ELF-1 (cell line): ENCODE data around the gene TMEM190.
A peak's percentile ranks its signal among the peaks of the same experiment; 100 is the strongest.
"Not testable (repeated sequence)": the region's sequence is repeated elsewhere in the genome, so short reads cannot be mapped to it uniquely, and the experiment has no call there.

ENCODE experiments used
- DNase-seq: peaks from one replicate; pipeline ENCODE4 v3.0.0-alpha.2; 2016; ENCODE audit warnings: low read depth, low spot score

TMEM190 gene

GRCh38 chr19:55389386-55390317 lies 13.0 kb downstream of the TMEM190 start:
- no peak for DNase-seq

- peak; percentile 79 for DNase-seq
Measured at GRCh38 chr19:55390461-55390880, 13.8 kb downstream of the TMEM190 start.

GRCh38 chr19:55391191-55391670 lies 14.6 kb downstream of the TMEM190 start:
- DNase-seq = no peak

DNA sequence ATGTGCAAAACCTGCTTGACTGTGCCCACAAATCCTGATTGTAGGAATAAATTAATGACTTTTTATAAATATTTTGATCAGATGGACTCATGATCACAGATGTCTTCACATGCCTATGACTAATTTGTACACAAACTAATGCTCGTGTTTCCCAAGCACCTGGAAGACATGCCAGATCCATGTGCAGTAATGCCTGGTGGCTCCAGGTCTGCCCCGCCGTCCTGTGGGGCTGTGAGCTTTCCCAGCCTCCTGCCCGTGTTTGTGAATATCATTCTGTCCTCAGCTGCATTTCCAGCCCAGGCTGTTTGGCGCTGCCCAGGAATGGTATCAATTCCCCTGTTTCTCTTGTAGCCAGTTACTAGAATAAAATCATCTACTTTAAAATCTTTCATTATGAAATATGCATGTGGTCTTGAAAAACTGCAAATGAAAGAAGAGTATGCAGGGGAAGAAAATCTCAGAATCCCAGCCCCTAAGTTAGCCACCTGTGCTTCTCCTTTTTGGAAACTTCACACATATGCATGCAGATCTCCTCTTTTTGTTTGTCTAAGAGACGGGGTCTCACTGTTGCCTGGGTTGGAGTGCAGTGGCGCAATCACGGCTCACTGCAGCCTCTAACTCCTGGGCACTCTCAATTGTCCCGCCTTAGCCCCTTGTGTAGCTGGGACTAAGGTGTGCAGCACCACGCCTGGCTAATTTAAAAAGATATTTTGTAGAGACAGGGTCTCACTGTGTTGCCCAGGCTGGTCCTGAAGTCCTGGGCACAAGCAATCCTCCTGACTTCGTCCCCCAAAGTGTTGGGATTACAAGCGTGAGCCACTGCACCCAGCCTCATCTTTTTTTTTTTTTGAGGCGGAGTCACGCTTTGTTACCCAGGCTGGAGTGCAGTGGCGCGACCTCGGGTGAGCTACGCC lies 15.3 kb downstream of the TMEM190 start:
- peak; percentile 57 for DNase-seq

- DNase-seq = peak; percentile 59
Measured at GRCh38 chr19:55392820-55393761, 16.5 kb downstream of the TMEM190 start.

GRCh38 chr19:55398200-55398925 lies 21.7 kb downstream of the TMEM190 start:
- no peak for DNase-seq

GRCh38 chr19:55400281-55401087 lies 23.9 kb downstream of the TMEM190 start:
- DNase-seq = no peak

GRCh38 chr19:55401390-55401789 lies 24.8 kb downstream of the TMEM190 start:
- not testable (repeated sequence) for DNase-seq

DNA sequence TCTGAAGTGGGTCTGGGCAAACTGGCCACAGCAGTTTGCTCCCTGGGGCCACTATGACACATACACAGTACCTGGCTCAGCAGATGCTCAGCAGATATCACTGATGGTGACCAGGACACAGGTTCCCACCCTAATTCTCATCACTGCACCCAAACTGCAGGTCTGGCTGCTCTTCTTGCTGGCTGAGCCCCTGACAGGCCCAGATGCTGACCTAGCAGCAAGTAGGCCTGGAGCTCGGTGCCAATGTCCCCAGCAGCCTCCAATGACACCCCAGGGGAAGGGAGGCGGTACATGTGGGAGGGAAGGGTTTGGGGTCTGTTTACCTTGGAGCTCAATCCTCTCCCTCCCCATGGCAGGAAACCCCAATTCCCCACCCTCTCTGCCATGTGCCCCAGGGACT lies 25.9 kb downstream of the TMEM190 start:
- DNase-seq = no peak

GRCh38 chr19:55405638-55406037 lies 29.0 kb downstream of the TMEM190 start:
- DNase-seq = no peak

GRCh38 chr19:55406091-55406825 lies 29.6 kb downstream of the TMEM190 start:
- no peak for DNase-seq

DNA sequence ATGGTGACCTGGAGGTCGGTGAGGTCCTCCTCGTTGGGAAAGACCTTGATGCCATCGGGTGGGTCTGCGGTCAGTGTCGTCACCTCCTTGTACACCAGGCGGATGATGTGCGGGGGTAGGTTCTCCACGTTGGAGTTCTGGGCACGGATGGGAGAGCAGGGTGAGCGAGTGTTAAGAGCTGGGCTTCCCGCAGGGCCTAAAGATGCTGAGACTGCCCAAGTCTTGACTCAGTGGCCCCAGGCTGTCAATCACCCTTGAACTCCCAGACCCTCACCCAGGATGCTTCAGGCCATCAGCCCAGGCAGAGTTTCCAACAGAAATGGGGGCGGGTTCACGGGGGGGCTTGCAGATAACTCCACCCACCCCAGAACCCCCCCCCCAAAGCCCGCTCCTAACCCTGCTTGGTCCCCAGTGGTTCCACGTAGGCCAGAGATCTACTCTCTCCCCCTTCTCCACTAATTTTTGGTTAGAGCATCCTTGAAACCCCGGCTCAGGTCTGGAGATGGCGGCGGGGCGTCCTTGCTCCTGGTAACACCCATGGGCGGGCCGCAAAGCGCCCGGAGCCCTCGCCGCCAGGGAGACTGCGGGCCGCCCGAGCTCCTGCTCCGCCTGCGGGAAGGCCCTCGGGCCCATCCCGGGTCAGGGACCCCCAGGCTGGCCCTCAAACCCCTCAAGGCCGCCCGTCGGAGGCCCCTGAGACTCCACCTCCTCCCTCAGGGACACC lies 30.4 kb downstream of the TMEM190 start:
- DNase-seq = no peak

DNA sequence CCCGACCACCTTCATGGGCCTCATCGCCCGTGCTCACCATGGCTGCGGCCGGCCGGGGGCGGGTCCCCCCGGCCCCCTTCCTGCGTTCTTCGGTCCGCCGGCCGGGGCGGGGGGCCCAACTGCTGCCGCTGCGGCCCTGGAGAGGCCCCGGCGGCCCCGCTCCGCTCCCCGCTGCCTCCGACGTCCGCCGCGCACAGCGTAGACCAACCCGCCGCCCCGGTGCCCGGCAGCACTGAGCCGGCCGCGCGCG lies 30.8 kb downstream of the TMEM190 start, which contains the start of gene UBE2S:
Gene UBE2S, minus strand, starts transcription at position 239 of the 250 bp plus-strand sequence. Its CDS starts 199 bp downstream, at position 40.
- DNase-seq = not testable (repeated sequence)

DNA sequence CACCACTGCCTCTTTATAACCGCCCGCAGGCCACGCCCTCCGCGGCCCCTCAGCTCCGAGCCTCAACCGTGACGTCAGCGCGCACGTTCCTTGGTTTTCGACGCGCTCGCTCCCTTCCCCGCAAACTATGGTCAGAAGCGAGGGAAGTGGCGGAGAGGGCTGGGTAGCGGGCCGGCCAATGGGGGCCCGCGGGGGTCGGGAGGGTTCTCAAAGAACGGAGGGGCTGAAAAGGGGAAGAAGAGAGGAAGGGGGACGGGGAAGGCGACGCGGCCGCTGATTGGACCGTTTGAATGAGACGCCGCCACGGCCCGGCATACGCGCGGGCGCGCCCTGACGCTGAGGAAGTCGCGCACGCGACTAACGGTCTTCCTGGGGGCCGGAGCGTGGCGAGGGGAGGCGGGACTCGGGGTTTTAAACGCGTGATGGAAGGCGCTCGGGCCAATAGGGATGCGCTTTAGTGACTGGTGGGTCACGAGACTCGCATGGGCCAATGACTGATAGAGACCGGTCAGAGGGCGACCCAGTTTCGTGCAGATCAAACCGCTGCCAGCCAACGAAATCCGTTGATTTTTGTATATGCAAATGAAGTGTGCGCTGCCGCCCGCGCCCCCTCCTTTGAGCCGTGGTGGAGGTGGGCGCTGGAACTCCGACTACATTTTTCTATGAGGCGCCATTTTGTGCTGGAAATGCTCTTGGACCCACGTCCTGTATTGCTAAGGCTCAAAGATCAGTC lies 31.3 kb downstream of the TMEM190 start:
- DNase-seq = peak; percentile 99

DNA sequence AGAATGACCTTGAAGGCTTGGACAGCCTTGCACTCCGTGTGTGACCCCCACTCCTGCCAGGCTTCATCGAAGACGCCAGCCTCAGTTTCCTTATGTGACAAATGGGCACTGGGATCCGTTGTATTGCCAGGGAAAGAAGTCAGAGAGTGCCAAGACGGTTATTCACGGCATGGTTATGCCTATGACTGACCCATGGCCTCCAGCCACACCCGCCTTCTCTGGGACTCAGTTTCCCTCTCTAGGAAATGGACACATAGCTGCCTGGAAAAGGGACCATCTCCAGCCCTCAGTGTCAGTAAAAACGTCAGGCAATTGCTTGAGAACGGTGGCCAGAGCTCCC lies 31.9 kb downstream of the TMEM190 start:
- DNase-seq = no peak

DNA sequence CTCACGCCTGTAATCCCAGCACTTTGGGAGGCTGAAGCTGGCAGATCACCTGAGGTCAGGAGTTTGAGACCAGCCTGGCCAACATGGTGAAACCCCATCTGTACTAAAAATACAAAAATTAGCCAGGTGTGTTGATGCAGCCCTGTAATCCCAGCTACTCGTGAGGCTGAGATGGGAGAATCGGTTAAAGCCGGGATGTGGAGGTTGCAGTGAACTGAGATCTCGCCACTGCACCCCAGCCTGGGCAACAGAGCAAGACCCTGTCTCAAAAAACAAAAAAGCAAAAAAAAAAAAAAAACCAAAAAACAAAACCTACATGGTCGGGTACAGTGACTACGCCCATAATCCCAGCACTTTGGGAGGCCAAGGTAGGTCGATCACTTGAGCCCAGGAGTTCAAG lies 32.6 kb downstream of the TMEM190 start:
- DNase-seq = not testable (repeated sequence)

DNA sequence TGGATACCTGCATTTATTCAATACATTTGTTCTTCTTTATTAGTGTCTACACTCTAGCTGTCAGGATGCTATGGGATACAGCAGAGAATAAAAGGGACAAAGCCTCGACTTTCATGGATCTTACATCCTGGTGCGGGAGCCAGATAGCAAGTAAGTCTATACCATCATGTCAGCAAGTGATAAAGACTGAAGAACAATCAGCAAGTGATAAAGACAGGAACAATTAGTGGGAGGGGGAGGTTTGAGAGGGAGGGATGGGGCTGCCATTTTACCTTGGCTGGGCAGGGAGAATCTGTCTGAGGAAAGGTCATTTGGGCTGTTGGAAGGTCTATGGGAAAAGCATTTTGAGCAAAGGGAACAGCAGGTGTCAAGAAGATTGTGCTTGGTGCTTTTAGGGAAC lies 33.5 kb downstream of the TMEM190 start:
- DNase-seq = no peak

DNA sequence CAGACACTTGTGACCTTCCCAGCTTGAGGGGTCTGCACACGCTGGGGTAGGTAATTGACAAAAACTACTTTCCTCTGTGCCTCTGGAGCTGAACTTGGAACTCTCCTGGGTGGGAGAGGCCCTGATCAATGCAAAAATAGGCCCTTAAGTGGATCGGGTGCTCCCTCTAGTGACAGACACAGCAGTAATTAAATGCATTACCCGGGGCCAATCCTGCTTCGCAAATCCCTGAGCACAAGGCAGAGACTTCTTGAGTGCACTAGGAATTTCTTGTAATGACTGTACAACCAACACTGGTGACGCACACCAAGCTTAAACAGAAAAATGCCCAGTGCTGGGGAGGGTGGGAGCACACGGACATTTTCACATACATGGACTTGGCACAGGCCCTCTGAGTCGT lies 41.6 kb downstream of the TMEM190 start:
- DNase-seq = peak; percentile 83
